Spleen (tissue), 7 donors: ENCODE results near the gene C8G.

Source experiments
- CTCF ChIP-seq, 11 experiments: fragments of 200-600 bp in 7 of 11; fragments of 450-650 bp in 4 of 11; sonication (generic) in 4 of 11; IDR thresholded peaks in 8 of 11; conservative IDR thresholded peaks in 3 of 11; 1 replicate in 7 of 11; 2 replicates in 4 of 11; pipeline versions ENCODE4 v1.4.0 to v1.8.0; 2016 to 2021; ENCODE audit warnings: antibody characterized with exemption in 11 of 11, inconsistent platforms in 4 of 11, mild to moderate bottlenecking in 1 of 11
- POLR2A ChIP-seq, 3 donors: fragments of 450-650 bp; IDR thresholded peaks; one replicate each; pipeline ENCODE4 v1.5.1; 2017; ENCODE audit warnings: antibody characterized with exemption in 3 of 3, mild to moderate bottlenecking in 1 of 3
- donor health status: DM: no; HTN: no; CAD: no; lungs with moderate emphysema.
- donor health status: DM: no; HTN: no; CAD: no.
- donor health status: DM: no; HTN: no; CAD: no.

- TF ChIP-seq POLR2A (IDR thresholded peaks at IDR 0.05) (no peak), CTCF (IDR thresholded peaks at IDR 0.05 in 8 of 11, conservative IDR thresholded peaks at IDR 0.05 in 3 of 11) (no peak)
Observed at GRCh38 chr9:136947028-136947891, 2.2 kb downstream of the C8G start.
